GM21423 (cell line): ENCODE results near the gene SDSL.

Experiments used
- ATAC-seq: cut with Tn5 transposase; IDR thresholded peaks from one replicate; pipeline ENCODE4 v1.9.1; 2021; ENCODE audit warnings: mild to moderate bottlenecking, moderate library complexity; ENCODE audit not compliant: unreplicated experiment

The SDSL gene

GRCh38 chr12:113396200-113396599 is 26.0 kb upstream of the SDSL start:
- no peak for ATAC-seq

GRCh38 chr12:113396828-113397496 is 25.2 kb upstream of the SDSL start:
- no peak for ATAC-seq

GRCh38 chr12:113397497-113398197 is 24.5 kb upstream of the SDSL start:
- ATAC-seq: no peak

- ATAC-seq: no peak
Observed at GRCh38 chr12:113398346-113399290, 23.6 kb upstream of the SDSL start.

GRCh38 chr12:113399490-113399889 is 22.7 kb upstream of the SDSL start:
- no peak for ATAC-seq

- no peak for ATAC-seq
Observed at GRCh38 chr12:113400362-113400761, 21.8 kb upstream of the SDSL start.

- ATAC-seq: no peak
Observed at GRCh38 chr12:113401066-113402000, 20.8 kb upstream of the SDSL start.

- no peak for ATAC-seq
Observed at GRCh38 chr12:113402586-113403260, 19.5 kb upstream of the SDSL start.

- no peak for ATAC-seq
Observed at GRCh38 chr12:113403435-113404415, 18.5 kb upstream of the SDSL start, which contains the start of gene SDS. Gene SDS, minus strand, starts transcription at chr12:113403887. Its CDS starts 4,179 bp downstream, at chr12:113399708.

- no peak for ATAC-seq
Observed at GRCh38 chr12:113405694-113406093, 16.5 kb upstream of the SDSL start.

- no peak for ATAC-seq
Observed at GRCh38 chr12:113407931-113408600, 14.1 kb upstream of the SDSL start.

- ATAC-seq: no peak
Observed at GRCh38 chr12:113408756-113409298, 13.4 kb upstream of the SDSL start.

- no peak for ATAC-seq
Observed at GRCh38 chr12:113409462-113410124, 12.6 kb upstream of the SDSL start.

GRCh38 chr12:113413488-113413939 is 8.7 kb upstream of the SDSL start:
- no peak for ATAC-seq

GRCh38 chr12:113414519-113415038 is 7.6 kb upstream of the SDSL start:
- no peak for ATAC-seq

- ATAC-seq: no peak
Observed at GRCh38 chr12:113416091-113416754, 6.0 kb upstream of the SDSL start.
